Omental fat pad (tissue), 4 donors: ENCODE data around the gene SPINDOC. TPM values are rescaled to one million over a fixed set of nuclear protein-coding genes. Genes with fewer than 3 reads are reported as not detected.

ENCODE experiments used
- ATAC-seq: fragments of 150-250 bp; one replicate; pipeline ENCODE4 v1.9.1; 2016; ENCODE audit warnings: mild to moderate bottlenecking, moderate library complexity; ENCODE audit not compliant: low FRiP score
- DNase-seq: peaks from one replicate; pipeline ENCODE4 v3.0.0-alpha.2; 2019; ENCODE audit warnings: low spot score
- CTCF ChIP-seq, 3 donors: fragments of 450-650 bp; IDR thresholded peaks; one replicate each; pipeline ENCODE4 v1.5.1; 2016 to 2017; ENCODE audit warnings: antibody characterized with exemption in 3 of 3, mild to moderate bottlenecking in 3 of 3, moderate library complexity in 2 of 3
- total RNA-seq, 4 donors: library from RNA; depleted of rRNA; stranded (reverse); fragments of >200 nt; gene quantifications; one replicate each; pipeline ENCODE4 v1.1.0, GENCODE V29; 2016

SPINDOC gene
- total RNA-seq, 4 donors from 2014 or later: 7.3 to 12.8 (median 8.6) TPM

- TF ChIP-seq CTCF (IDR thresholded peaks at IDR 0.05): no peak
- ATAC-seq: no peak
Observed at GRCh38 chr11:63817758-63818498, 4.7 kb downstream of the SPINDOC start.

GRCh38 chr11:63818609-63819008 lies 5.4 kb downstream of the SPINDOC start:
- TF ChIP-seq CTCF (IDR thresholded peaks at IDR 0.05): no peak
- DNase-seq (no peak), ATAC-seq (no peak)

More at GRCh38 chr11:63817758-63818498, 4.7 kb downstream of the SPINDOC start:
- no peak for DNase-seq

GRCh38 chr11:63821411-63821810 lies 8.2 kb downstream of the SPINDOC start:
- ATAC-seq: no peak
- DNase-seq: no peak
- no peak for TF ChIP-seq CTCF (IDR thresholded peaks at IDR 0.05)

GRCh38 chr11:63826471-63827190 lies 13.4 kb downstream of the SPINDOC start:
- no peak for TF ChIP-seq CTCF (IDR thresholded peaks at IDR 0.05)
- DNase-seq (no peak), ATAC-seq (no peak)

GRCh38 chr11:63829823-63830489 lies 16.7 kb downstream of the SPINDOC start:
- TF ChIP-seq CTCF (IDR thresholded peaks at IDR 0.05): no peak
- DNase-seq (no peak), ATAC-seq (no peak)

GRCh38 chr11:63831326-63831725 lies 18.1 kb downstream of the SPINDOC start:
- DNase-seq: no peak
- TF ChIP-seq CTCF (IDR thresholded peaks at IDR 0.05): no peak
- ATAC-seq: no peak
